ENCODE measurements around the gene ADAMTS2.

Gene ADAMTS2

GRCh38 chr5:179373101-179373934 is 28.1 kb upstream of the ADAMTS2 start:
- peak in 3 of 58 donors; percentile 9 to 45 (median 19) for DNase-seq

DNA sequence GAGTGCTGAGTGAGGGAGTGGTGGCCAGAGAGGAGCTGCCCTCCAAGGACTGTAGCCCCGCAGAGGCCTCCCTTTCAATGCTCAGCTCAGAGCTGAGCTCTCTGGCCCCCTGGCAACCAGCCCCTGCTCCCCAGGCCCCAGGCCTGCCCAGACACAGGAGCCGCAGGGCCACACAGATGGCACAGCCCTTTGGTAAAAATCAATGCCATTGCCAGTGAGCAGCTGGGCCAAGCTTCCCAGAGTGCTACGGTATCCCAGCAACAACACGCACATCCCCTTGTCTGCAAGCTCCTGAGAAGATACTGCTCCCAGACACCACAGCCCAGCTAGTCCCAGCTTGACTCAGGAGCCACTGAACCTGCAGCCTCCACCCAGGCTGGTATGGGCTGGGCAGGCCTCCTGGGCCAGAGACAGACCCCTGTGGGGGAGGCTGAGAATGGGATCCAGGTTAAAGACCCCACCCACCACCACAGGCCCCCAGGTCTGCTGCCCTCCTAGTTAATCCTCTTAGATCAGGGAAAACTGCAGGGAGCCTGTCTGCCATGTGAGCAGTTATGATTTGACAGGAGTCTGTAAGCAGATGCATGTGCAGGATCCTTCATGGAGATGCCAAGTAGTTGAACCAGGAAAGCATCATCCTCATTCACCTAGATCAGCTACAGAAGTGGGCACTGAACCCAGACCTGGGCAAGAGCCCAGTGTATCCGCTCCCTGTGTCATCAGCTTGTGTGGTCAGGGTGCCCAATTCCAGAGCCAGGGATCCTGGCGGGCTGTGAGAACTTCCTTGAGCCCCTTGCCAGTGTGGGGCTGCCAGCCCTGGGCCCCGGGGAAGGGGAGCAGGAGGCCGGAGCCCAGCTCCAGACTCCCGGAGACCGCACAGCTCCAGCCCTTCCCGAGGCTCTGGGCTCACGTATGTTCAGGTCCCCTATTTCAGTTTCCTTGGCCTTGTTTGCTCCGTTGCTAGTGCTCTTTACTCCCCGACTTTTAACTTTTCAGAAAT is 26.7 kb upstream of the ADAMTS2 start:
- peak in 27 of 58 donors; percentile 9 to 65 (median 32) for DNase-seq

DNA sequence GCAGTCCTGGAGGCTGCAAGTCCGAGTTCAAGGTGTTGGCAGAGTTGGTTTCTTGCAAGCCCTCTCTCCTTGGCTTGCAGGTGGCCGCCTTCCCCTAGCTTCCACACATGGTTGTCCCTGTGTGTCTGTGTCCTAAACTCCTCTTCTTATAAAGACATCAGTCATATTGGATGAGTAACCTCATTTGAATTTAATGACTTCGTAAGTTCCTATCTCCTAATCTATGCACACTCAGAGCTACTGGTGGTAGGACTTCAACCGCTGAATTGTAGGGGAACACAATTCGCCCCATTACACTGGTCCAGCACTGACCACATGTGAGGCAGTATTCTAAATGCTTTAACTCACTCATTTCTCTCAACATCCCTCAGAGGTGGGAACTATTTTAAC is 25.9 kb upstream of the ADAMTS2 start:
- DNase-seq, result no peak

- peak in 12 of 58 donors; percentile 5 to 47 (median 16) for DNase-seq
These were observed 25.3 kb upstream of the ADAMTS2 start for GRCh38 chr5:179370490-179371120.

DNA sequence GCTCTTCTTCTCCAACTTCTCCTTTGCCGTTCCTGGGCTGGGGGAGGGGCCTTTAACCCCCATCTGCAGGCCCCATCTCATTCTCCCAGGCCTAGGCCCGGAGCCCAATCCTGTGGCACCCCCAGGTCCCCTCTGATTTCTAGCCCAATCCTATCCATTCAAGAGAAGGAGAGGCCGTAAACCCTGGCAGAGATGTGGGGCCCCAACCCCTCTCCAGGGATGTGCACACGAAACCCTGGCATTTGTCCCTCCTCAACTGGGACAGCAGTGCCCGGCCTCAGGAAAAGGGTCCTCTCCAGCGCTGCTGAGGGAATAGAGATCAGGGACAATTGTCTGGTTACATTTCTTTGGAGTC is 24.2 kb upstream of the ADAMTS2 start:
- no peak for DNase-seq

- no peak for DNase-seq
These were observed 23.7 kb upstream of the ADAMTS2 start for GRCh38 chr5:179368806-179369529.

GRCh38 chr5:179368126-179368805 is 23.0 kb upstream of the ADAMTS2 start:
- no peak for DNase-seq

DNA sequence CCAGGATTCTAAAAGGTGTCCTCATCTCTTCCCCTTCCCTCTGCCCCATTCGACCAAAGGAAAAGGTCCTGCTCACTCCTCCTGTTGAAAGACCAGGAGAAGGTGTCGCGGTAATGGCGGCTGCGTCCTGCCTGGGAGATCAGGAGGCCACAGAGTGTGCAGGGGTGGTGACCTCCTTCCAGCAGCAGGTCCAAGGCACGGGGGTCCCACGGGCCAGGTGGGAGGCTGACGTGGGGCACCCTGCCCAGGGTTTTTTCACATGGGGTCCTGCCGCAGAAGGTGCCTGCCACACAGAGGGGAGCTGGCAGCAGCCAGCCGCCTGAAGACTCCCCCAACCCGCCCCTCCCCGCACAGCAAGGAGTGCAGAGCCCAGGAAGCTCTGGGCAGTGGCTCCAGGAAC is 22.2 kb upstream of the ADAMTS2 start:
- no peak for DNase-seq

- no peak for DNase-seq
These were observed 17.1 kb upstream of the ADAMTS2 start for GRCh38 chr5:179362355-179362754.

- peak in 7 of 58 donors; percentile 10 to 60 (median 27) for DNase-seq
These were observed 15.9 kb upstream of the ADAMTS2 start for GRCh38 chr5:179361037-179361603.

DNA sequence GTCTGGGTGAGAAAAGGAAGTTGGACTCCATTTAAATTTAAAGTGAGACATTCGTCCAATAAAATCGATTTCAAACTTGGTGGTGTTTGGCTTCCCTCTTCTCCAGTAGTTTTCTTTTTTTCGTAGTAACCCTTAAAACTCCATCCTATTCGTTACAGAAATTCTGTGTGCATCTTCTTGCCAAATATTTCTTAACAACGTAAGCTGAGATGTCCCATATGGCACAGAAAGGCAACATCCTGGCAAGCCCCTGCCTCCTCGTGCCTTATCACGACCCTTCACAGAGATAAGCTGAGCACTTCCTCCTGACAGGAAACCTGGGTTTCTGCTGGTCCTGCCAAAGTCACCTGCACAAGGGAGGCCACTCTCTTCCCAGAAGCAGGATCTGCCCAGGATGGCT is 11.8 kb upstream of the ADAMTS2 start:
- no peak for DNase-seq

GRCh38 chr5:179355976-179356974 is 11.0 kb upstream of the ADAMTS2 start:
- DNase-seq, result peak in 2 of 58 donors; percentile 7 to 10

DNA sequence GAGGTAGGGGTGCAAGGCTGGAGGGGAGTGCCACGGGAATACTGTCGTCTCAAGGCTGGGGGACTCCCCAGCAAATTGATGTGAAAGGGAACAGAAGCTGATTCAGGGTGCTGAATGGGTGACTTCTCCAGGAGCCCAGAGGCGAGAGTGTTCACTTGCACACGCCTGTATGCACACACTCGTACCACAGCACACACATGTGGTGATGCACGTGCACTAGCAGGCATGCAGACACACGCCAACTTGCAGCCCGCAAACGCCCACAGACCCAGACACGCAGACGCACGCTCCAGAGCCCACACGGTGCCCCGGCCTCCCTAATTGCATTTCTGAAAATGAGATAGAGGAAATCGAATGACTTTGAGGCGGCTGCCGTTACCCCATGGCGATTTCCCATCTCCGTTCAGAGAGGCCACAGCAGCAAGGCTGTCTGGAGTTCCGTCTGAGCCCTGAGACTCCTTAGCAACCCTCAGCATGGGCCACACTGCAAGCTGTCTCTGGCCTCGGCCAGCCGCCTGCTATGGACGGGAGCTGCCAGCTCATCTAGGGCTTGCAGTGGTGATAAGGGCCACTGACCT is 9.1 kb upstream of the ADAMTS2 start:
- DNase-seq, result no peak

GRCh38 chr5:179348843-179349242 is 3.6 kb upstream of the ADAMTS2 start:
- DNase-seq, result no peak

DNA sequence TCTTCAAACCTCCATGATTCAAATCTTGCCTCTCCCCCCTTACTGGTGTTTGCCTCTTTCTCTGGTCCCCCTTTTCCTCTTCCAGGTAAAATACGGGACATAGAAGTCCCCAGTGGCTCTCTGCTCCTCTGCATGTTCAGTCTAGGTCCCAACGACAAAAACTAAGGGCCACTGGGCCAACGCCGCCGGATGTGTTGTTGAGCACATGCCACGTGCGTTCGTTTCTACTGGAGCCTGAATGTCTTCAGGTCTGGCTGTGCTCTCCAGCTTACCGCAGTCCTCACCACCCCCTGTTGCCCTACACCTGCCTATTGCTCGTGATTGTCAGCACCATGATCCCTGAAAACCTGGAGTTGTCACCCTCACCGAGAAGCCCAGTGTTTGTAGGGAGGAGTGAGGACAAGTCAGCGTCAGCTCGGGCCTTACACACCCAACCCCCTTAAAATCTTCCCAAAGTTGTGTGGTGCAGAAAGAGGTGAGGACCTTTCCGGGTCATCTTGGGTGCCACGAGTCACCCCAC is 2.8 kb upstream of the ADAMTS2 start:
- DNase-seq, result no peak

DNA sequence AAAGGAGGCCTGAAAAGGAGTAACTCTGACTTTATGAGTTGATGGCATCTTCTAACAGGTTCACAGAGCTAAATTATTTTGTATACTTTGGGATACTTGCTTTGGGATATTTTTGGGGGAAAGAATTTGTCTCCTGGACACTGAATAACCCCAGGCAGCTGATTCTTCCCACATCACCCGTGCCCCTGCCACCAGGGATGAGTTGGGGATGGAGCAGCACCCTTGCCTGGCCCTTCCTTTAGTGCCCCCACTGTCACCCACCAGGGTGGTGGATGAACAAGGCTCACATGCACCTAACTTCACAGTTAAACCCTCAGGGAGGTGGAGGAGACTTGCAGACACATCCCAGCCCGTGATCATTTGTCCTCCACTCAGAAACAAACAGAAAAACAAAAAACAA is 2.3 kb upstream of the ADAMTS2 start:
- DNase-seq, result no peak

DNA sequence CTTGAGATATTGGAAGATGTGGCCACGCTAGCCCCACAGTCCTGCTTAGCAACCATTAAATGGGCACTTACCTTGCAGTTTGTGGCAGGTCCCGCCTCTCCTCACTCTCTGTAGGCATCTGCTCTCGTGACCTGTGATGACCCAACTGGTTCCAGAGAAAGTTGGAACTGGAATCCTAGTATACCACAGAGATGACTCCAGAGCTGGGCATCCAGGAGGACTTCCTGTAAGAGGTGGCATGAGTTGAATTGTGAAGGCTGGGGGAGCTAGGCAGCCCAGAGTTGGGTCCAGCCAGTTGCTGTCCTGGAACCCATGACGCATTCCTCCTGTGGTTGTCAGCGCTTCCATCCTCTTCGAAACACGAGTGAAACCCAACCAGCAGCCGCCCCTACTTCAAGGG is 1.6 kb upstream of the ADAMTS2 start:
- no peak for DNase-seq

DNA sequence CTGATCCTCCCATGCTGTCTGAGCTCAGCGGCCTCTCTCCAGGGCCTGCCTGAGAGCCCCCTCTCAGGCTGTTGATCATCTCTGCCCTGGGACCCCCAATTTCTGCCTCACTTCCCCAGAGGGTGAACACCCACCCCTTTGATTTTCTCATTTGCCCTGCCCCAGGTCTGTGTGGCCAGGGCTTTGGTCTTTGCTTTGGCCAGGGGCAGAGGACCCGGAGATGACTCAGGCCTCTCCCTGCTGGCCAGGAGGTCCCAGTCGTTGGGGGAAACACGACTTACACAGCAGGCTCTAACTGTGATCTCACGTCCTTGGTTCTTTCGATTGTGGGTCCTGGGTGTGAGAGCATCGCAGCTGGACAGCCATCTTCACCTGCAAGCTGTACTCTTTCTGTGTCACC is 1.1 kb upstream of the ADAMTS2 start:
- DNase-seq, result no peak

All from anterior cingulate cortex (tissue), 58 donors.